GM20431 (cell line): Measurements from ENCODE around the gene SPOP.
"Not testable (repeated sequence)": the region's sequence is repeated elsewhere in the genome, so short reads cannot be mapped to it uniquely, and the experiment has no call there.

Source experiments
- in situ Hi-C: fragments of 300-500 bp; cut with MseI, MboI; formaldehyde crosslinking; loops from one replicate; pipeline ENCODE4 v1.15.0; 2020; ENCODE audit warnings: low sequenced_read_pairs; ENCODE audit not compliant: unreplicated experiment

SPOP gene

GRCh38 chr17:49667854-49668253 is 10.0 kb downstream of the SPOP start:
- in situ Hi-C loops, result no loop called here

- in situ Hi-C loops, result no loop called here
These were observed 13.1 kb downstream of the SPOP start for GRCh38 chr17:49664706-49665211.

- in situ Hi-C loops, result no loop called here
These were observed 18.1 kb downstream of the SPOP start for GRCh38 chr17:49659661-49660382.

GRCh38 chr17:49656247-49656646 is 21.6 kb downstream of the SPOP start:
- in situ Hi-C loops, result no loop called here

GRCh38 chr17:49647256-49647585 is 30.7 kb downstream of the SPOP start:
- in situ Hi-C loops, result no loop called here

GRCh38 chr17:49646391-49647255 is 31.3 kb downstream of the SPOP start:
- in situ Hi-C loops, result no loop called here

GRCh38 chr17:49646056-49646390 is 31.9 kb downstream of the SPOP start:
- in situ Hi-C loops, result not testable (repeated sequence)

GRCh38 chr17:49645654-49646053 is 32.2 kb downstream of the SPOP start:
- in situ Hi-C loops, result no loop called here

- in situ Hi-C loops, result no loop called here
These were observed 37.3 kb downstream of the SPOP start for GRCh38 chr17:49640556-49640955.

- in situ Hi-C loops, result no loop called here
These were observed 39.1 kb downstream of the SPOP start for GRCh38 chr17:49638818-49639217.

GRCh38 chr17:49637739-49638138 is 40.2 kb downstream of the SPOP start:
- in situ Hi-C loops, result no loop called here

GRCh38 chr17:49637050-49637449 is 40.8 kb downstream of the SPOP start:
- in situ Hi-C loops, result no loop called here

GRCh38 chr17:49635121-49635520 is 42.8 kb downstream of the SPOP start:
- in situ Hi-C loops, result no loop called here

- in situ Hi-C loops, result no loop called here
These were observed 43.4 kb downstream of the SPOP start for GRCh38 chr17:49634485-49634860.

- in situ Hi-C loops, result no loop called here
These were observed 44.0 kb downstream of the SPOP start for GRCh38 chr17:49633762-49634484.

GRCh38 chr17:49633250-49633649 is 44.6 kb downstream of the SPOP start:
- in situ Hi-C loops, result no loop called here

GRCh38 chr17:49632201-49632600 is 45.7 kb downstream of the SPOP start:
- in situ Hi-C loops, result no loop called here

GRCh38 chr17:49631496-49631895 is 46.4 kb downstream of the SPOP start:
- in situ Hi-C loops, result no loop called here

- in situ Hi-C loops, result no loop called here
These were observed 47.6 kb downstream of the SPOP start for GRCh38 chr17:49630113-49630900.

GRCh38 chr17:49629447-49629846 is 48.5 kb downstream of the SPOP start:
- in situ Hi-C loops, result no loop called here
